Erythroblast (primary cell): ENCODE measurements around the gene CST11.

ENCODE experiments used
- GATA1 ChIP-seq: IDR thresholded peaks from 2 replicates; pipeline ENCODE4 v1.6.1; 2011; ENCODE audit warnings: low read depth, mild to moderate bottlenecking, control low read depth, low read length, moderate library complexity
- POLR2A ChIP-seq: IDR thresholded peaks from 2 replicates; pipeline ENCODE4 v1.6.1; 2011; ENCODE audit warnings: mild to moderate bottlenecking, low read length

DNA sequence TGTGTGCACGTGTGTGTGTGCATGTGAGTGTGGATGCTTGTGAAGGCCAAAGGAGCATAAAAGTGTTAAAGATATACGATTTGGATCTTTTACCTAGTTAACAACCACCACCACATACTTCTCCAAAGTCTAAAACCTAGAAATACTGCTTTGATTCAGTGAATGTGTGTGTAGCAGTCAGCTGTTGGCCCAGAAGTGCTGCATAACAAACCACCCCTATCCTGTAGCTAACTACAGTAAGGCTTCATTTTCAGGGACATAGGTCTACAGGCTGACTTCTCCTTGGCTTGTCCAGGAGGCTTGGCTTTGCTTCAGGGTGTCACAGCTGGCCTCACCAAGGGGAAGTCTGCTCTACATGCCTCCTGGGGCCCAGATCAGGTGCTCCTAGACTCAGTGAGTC lies 35.8 kb upstream of the CST11 start:
- TF ChIP-seq POLR2A (no peak), GATA1 (no peak)
